ENCODE data around the gene NANOGP8.
"Not testable (repeated sequence)": the region's sequence is repeated elsewhere in the genome, so short reads cannot be mapped to it uniquely, and the experiment has no call there.

- not testable (repeated sequence) for TF ChIP-seq EZH2 (IDR thresholded peaks at IDR 0.05; ENCODE audit: insufficient read depth, poor library complexity, severe bottlenecking); EZH2phosphoT487 (IDR thresholded peaks at IDR 0.05; ENCODE audit: insufficient read depth, low read depth)
Measured at GRCh38 chr15:35081626-35082365, 3.3 kb downstream of the NANOGP8 start.

Measured in GM23248 (cell line).